Measurements from ENCODE around the gene ABCA1.

DNA sequence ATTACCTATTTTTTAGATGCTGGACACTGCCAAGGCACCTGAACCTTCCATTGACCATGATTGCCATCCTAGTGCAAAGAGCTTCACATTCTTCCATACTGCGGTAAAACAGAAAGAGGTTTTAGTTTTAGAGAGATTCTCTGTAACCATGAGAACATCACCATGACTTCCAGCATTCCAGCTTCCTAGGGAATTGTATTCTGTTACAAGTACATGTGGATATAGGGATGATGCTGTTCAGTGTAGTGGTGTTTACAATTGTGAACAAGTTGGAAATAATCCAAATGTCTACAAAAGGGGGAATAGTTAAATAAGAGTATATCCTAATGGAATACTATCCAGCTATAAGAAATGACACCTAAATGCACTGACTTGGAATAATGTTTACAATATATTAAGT is 141.7 kb downstream of the ABCA1 start:
- TF ChIP-seq POLR2A (IDR thresholded peaks at IDR 0.05) (no peak), CTCF (IDR thresholded peaks at IDR 0.05) (no peak), EP300 (IDR thresholded peaks at IDR 0.05) (no peak)
